GM12872 (cell line): ENCODE results near the gene GP1BB.

Experiments used
- TF ChIP-seq, protein P1 (sequence below): IDR thresholded peaks from 3 replicates; pipeline ENCODE4 v1.5.1; 2011; ENCODE audit warnings: low read depth, mild to moderate bottlenecking, low read length, moderate library complexity; ENCODE audit not compliant: insufficient read depth

GP1BB gene

DNA sequence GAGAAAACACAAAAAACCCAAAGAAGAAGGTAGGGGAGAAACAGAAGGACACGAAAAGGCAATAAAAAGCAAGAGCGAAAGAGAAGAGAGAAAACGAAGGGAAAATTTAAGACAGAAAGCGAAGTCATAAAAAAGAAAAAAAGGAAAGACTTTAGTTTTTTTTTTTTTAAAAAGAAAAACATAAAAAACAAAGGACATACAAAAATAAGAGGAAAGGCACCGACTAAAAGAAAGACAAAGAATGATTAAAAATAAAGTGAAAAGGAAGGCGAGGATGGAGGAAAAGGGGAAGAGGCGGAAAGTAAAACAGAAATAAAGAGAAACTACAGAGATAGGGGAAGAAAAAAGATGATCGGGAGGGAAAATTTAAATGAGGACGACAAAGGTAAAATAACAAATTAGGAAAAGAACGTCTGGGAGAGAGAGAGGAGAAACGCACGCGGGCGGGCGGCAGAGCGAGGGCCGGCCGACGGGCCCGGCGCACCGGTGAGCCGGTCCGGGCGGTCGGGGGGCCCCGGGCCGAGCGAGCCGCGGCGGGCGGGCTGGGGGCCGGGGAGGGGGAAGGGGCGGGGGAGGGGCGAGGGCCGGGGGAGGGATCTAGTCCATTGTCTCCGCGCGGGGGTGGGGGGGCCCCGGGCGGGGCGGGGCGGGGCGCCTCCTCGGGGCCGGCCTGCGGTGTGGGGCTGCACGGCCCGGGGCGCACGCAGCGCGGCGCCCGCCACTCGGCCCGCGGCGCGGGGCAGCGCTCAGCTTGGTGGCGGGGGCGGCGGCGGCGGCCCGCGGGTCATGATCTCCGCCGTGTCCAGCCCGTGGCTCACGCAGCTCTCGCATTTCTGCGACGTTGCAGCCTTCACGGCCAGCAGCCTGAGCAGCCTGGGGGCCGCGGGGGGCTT is 37.0 kb downstream of the GP1BB start, which contains the start of gene TBX1:
TSS of gene TBX1 (plus strand) at position 721 of the 893 bp plus-strand sequence. CDS start at position 787, 66 bp downstream.
- TF ChIP-seq, protein P1, sequence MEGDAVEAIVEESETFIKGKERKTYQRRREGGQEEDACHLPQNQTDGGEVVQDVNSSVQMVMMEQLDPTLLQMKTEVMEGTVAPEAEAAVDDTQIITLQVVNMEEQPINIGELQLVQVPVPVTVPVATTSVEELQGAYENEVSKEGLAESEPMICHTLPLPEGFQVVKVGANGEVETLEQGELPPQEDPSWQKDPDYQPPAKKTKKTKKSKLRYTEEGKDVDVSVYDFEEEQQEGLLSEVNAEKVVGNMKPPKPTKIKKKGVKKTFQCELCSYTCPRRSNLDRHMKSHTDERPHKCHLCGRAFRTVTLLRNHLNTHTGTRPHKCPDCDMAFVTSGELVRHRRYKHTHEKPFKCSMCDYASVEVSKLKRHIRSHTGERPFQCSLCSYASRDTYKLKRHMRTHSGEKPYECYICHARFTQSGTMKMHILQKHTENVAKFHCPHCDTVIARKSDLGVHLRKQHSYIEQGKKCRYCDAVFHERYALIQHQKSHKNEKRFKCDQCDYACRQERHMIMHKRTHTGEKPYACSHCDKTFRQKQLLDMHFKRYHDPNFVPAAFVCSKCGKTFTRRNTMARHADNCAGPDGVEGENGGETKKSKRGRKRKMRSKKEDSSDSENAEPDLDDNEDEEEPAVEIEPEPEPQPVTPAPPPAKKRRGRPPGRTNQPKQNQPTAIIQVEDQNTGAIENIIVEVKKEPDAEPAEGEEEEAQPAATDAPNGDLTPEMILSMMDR: no peak

DNA sequence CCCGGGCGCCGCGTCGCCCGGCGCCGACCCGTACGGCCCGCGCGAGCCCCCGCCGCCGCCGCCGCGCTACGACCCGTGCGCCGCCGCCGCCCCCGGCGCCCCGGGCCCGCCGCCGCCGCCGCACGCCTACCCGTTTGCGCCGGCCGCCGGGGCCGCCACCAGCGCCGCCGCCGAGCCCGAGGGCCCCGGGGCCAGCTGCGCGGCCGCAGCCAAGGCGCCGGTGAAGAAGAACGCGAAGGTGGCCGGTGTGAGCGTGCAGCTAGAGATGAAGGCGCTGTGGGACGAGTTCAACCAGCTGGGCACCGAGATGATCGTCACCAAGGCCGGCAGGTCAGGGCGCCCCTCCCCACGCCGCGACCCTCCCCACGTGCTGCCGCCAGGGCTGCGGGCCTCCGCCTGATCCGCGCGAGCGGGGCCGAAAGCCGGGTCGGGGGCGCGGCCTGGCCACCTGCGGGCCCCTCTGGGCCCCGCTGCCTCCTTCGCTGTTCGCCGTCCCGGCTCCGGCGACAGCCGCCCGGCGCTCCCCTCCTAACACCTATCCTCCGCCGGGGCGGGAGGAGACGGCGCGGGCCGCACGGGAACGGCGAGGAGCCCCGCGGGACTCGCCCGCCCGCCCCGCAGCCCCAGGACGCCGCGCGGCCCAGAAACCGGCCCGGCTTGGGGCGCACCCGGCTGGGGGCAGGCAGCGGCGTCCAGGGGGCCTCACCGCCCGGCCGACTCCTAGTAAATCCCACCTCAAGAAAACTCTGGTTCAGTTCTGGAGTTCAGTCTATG is 37.8 kb downstream of the GP1BB start:
- TF ChIP-seq, protein P1: no peak

DNA sequence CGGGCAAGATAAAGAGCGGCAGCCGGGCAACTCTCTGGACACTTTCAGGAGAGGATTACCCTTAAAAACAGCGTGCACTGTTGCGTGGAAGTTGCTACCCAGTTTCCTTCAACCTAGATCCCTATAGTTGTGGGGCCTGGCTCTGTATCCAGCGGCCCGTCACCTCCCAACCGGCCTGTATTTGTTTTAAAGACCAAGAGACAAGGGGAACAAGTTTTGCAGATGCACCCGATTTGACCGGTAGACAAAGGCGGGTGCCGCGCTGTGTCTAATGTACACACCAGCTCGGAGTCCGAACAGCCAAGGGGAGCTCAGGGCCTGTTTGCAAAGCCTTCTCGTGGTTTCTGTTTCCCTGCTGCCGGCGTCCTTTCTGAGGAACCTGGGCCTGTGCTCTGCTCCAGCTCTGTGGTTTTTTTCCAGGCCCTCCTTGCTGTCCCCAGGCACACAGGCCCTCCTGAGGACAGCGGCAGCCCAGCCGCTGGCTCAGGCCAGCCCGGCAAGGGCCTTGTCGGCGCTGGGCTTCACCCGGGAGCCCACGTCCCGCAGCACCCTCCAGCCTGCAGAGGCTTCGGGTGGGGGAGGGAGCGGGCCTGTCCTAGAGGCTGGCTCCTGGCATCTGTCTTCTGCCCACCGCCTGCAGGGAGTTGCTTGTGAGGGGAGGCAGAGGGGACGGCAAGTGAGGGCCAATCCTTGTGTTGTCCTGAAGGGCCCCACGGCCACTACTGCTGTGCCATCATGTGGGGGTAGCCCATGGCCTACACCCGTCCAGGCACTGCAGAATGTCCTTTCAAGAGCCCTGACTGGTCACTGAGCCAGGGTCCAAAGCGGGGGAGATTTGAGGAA is 38.6 kb downstream of the GP1BB start:
- TF ChIP-seq, protein P1: no peak

DNA sequence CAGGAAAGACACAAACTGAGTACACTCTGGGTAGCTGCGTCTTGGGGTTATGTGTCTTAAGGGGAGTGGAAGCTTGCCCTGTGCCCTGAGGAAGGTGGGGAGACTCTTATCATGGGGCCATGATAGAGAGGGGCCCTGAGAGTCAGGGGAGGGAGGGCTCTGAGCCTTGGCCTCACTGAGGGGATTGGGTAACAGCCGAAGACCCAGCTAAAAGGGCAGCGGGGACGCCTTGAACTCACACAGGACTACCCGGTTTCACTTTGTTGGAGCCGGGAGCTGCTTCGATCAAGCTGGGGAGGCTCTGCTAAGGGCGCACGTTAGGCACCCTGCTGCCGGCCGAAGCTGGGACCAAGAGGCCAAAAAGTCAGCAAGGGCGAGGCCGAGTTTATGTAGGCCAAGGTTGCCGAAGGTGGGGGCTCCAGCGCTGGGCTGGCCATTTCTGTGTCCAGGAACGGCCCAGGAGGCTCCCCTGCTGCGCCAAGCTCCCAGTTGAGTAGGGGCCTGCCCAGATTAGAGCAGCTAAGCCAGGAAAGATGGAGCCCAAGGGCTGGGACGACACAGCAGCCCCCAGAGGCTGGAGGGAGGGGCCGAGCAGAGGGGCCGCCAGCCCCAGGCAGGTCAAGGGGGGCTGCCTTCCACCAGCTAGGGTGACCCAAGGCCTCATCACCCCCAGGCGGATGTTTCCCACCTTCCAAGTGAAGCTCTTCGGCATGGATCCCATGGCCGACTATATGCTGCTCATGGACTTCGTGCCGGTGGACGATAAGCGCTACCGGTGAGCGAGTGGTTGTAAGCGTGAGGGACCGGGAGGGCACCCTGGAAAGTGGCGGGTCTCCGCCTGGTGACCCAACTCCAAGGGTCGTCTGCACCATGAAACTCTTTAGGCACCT is 39.5 kb downstream of the GP1BB start:
- TF ChIP-seq, protein P1: no peak

DNA sequence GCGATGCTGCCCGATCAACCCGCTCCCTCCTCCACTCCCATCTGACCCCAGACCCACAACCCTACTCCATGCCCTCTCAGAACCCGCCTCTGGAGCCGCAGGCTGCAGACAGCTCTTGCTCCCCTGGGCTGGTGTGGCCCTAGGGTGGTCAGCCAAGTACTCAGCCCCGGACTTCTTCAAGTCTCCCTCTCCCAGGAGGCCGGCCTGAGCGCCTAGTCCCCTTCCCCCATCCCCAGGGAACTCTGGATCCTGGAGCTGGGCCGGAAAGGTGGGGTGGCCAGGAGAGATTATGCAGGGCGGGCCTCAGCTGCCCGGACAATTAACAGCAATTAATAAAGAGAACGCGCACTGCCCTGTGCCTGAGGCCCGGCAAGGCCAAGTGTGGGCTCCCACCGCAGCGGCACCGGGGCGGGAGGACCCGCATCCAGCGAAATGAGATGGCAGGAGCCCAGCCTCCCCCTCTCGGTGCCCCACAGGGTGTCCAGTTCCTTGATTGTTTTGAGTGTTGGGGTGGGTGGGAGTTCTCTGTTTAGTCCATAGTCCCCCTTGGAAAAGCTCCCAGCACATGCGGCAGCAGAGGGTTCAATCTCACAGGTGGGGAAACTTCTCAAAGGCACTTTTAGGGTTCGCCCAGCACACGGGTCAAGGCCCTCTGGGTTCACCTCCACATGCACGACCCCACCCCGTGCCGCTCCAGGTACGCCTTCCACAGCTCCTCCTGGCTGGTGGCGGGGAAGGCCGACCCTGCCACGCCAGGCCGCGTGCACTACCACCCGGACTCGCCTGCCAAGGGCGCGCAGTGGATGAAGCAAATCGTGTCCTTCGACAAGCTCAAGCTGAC is 40.3 kb downstream of the GP1BB start:
- TF ChIP-seq, protein P1: no peak

DNA sequence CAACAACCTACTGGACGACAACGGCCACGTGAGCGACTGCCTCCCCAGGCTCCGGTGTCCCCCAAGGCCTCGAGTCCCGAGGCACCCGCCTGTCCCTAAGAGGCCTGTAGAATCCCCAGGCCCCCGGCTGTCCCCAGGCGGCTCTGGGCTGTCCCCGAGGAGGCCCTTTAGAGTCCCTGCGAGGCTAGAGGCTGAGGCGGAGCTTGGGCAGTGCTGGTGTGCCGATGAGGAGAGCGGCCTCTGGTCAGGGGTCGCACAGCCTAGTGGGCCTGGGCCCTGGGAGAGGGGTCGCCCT is 40.9 kb downstream of the GP1BB start:
- TF ChIP-seq, protein P1: no peak
